NCI-H82 treated with DMSO at 0.1 percent for 48 hours (cell line): ENCODE measurements around the gene RTN4IP1.

Experiments
- DNase-seq: peaks from one replicate; lab custom pipeline; 2025; ENCODE audit not compliant: unreplicated experiment; lab: John Stamatoyannopoulos, UW

The RTN4IP1 gene

GRCh38 chr6:106522562-106523250 is 106.6 kb downstream of the RTN4IP1 start:
- no peak for DNase-seq
